NT2/D1 (cell line): ENCODE data around the gene BNC2.

Source experiments
- DNase-seq: peaks from one replicate; pipeline ENCODE4 v3.0.0-alpha.2; 2011; ENCODE audit warnings: low read depth, low spot score
- H3K27me3 ChIP-seq: 2 replicates; pipeline ENCODE4 v1.6.0; 2011; ENCODE audit warnings: mild to moderate bottlenecking; ENCODE audit not compliant: insufficient read length, insufficient read depth
- H3K36me3 ChIP-seq: 2 replicates; pipeline ENCODE4 v1.6.1; 2011; ENCODE audit warnings: mild to moderate bottlenecking, low read length, mixed read lengths; ENCODE audit not compliant: insufficient read depth, insufficient read length
- H3K4me1 ChIP-seq: 2 replicates; pipeline ENCODE4 v1.5.1; 2011; ENCODE audit not compliant: insufficient read depth, insufficient read length
- H3K4me3 ChIP-seq: 2 replicates; pipeline ENCODE4 v1.5.1; 2011; ENCODE audit warnings: low read depth; ENCODE audit not compliant: insufficient read length
- H3K9ac ChIP-seq: 2 replicates; pipeline ENCODE4 v1.6.0; 2011; ENCODE audit warnings: low read depth; ENCODE audit not compliant: insufficient read length
- H3K9me3 ChIP-seq: 2 replicates; pipeline ENCODE4 v1.5.1; 2011; ENCODE audit warnings: mild to moderate bottlenecking, low read length; ENCODE audit not compliant: insufficient read depth
- SUZ12 ChIP-seq: IDR thresholded peaks from 2 replicates; pipeline ENCODE4 v1.6.1; 2011; ENCODE audit not compliant: insufficient read length, insufficient read depth; ENCODE audit errors: extremely low read depth
- YY1 ChIP-seq: IDR thresholded peaks from 2 replicates; pipeline ENCODE4 v1.6.1; 2011; ENCODE audit not compliant: insufficient read length, insufficient read depth
- ZNF274 ChIP-seq: IDR thresholded peaks from 2 replicates; pipeline ENCODE4 v1.6.1; 2011; ENCODE audit warnings: mild to moderate bottlenecking, low read depth, low read length

Gene BNC2

GRCh38 chr9:16879416-16879815 is 8.9 kb upstream of the BNC2 start:
- DNase-seq: no peak
- TF ChIP-seq YY1 (no peak), ZNF274 (no peak), SUZ12 (no peak)
- Histone ChIP-seq H3K9me3 (peaks cover 9% of the 10 kb centered on the region; the same call in 1 of the 2 replicates), H3K9ac (no peak overlapping the region), H3K4me3 (no peak overlapping the region), H3K27me3 (no peaks in the 10 kb centered on the region), H3K4me1 (no peaks in the 10 kb centered on the region), H3K36me3 (no peaks in the 10 kb centered on the region)

- H3K9ac ChIP-seq: no peak overlapping the region
- H3K36me3 ChIP-seq: no peaks in the 10 kb centered on the region
- no peaks in the 10 kb centered on the region for H3K4me1 ChIP-seq
- TF ChIP-seq ZNF274 (no peak), SUZ12 (no peak), YY1 (no peak)
- peaks cover 4% of the 10 kb centered on the region; the same call in 1 of the 2 replicates for H3K9me3 ChIP-seq
- H3K4me3 ChIP-seq: no peak overlapping the region
- DNase-seq: no peak
- H3K27me3 ChIP-seq: no peaks in the 10 kb centered on the region
These were observed 6.8 kb upstream of the BNC2 start for GRCh38 chr9:16877256-16877655.

- TF ChIP-seq SUZ12 (no peak), ZNF274 (no peak), YY1 (no peak)
- Histone ChIP-seq H3K4me3 (no peak overlapping the region), H3K27me3 (peaks cover 13% of the 10 kb centered on the region), H3K4me1 (no peaks in the 10 kb centered on the region), H3K9me3 (no peaks in the 10 kb centered on the region; the same call in 1 of the 2 replicates), H3K9ac (no peak overlapping the region), H3K36me3 (no peaks in the 10 kb centered on the region)
- no peak for DNase-seq
These were observed 2.8 kb upstream of the BNC2 start for GRCh38 chr9:16873126-16873802.

- Histone ChIP-seq H3K36me3 (no peaks in the 10 kb centered on the region), H3K27me3 (peaks cover 20% of the 10 kb centered on the region), H3K4me3 (peak overlapping the region; percentile 70), H3K9ac (peak overlapping the region; percentile 84), H3K4me1 (peaks cover 4% of the 10 kb centered on the region), H3K9me3 (no peaks in the 10 kb centered on the region)
- no peak for TF ChIP-seq ZNF274
- no peak for DNase-seq
These were observed 1.1 kb upstream of the BNC2 start for GRCh38 chr9:16871336-16872151.

GRCh38 chr9:16869882-16870595 is 431 bp downstream of the BNC2 start:
- H3K4me1 ChIP-seq: peaks cover 4% of the 10 kb centered on the region
- no peak for DNase-seq
- H3K9me3 ChIP-seq: no peaks in the 10 kb centered on the region
- peaks cover 20% of the 10 kb centered on the region for H3K27me3 ChIP-seq
- TF ChIP-seq SUZ12: no peak
- H3K36me3 ChIP-seq: no peaks in the 10 kb centered on the region
- H3K9ac ChIP-seq: peak overlapping the region; percentile 84
- H3K4me3 ChIP-seq: peak overlapping the region; percentile 70

- Histone ChIP-seq H3K9me3 (no peaks in the 10 kb centered on the region), H3K4me1 (peaks cover 7% of the 10 kb centered on the region), H3K4me3 (peak overlapping the region; percentile 70), H3K27me3 (peaks cover 20% of the 10 kb centered on the region), H3K36me3 (no peaks in the 10 kb centered on the region), H3K9ac (peak overlapping the region; percentile 84)
- TF ChIP-seq YY1 (no peak), ZNF274 (no peak), SUZ12 (no peak)
- DNase-seq: no peak
These were observed 1.2 kb downstream of the BNC2 start for GRCh38 chr9:16869131-16869881.
